Measurements from ENCODE around the gene CIB2. TPM values are rescaled to one million over a fixed set of nuclear protein-coding genes. Genes with fewer than 3 reads are reported as not detected.
"Not testable (repeated sequence)": the region's sequence is repeated elsewhere in the genome, so short reads cannot be mapped to it uniquely, and the experiment has no call there.

CIB2 gene
- total RNA-seq, 1 experiment from 2014 or later, result 17.3 TPM

DNA sequence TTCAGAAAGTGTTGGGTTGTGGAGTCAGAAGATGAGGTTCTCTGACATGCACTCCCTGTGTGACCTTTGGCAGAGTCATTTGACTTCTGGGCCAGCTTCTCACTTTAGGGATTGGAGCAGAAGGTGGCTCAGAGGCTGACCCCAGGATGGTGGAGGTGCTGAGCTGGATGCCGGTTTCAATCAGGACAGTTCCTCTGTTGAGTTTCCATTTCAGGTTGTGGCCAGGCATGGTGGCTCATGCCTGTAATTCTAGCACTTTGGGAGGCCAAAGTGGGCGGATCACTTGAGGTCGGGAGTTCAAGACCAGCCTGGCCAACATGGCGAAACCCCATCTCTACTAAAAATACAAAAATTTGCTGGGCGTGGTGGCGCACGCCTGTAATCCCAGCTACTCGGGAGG is 19.8 kb upstream of the CIB2 start:
- ATAC-seq; H3K9me3 ChIP-seq (ENCODE audit: control insufficient read depth in 1 of 2, insufficient read depth in 1 of 2, low read depth in 1 of 2, low read length in 2 of 2); H3K9ac ChIP-seq (ENCODE audit: low read length); CTCF ChIA-PET; H4K20me1 ChIP-seq (ENCODE audit: insufficient read depth); H2AFZ ChIP-seq (ENCODE audit: low read depth, low read length, poor library complexity, severe bottlenecking); intact Hi-C loops (cut with micrococcal nuclease); H3K9me2 ChIP-seq (ENCODE audit: insufficient read depth); RAD21 ChIA-PET (ENCODE audit: low non-redundant PET in 1 of 2, low total read pairs in 2 of 2, uncharacterized antibody in 2 of 2, unreplicated experiment in 2 of 2); DNase-seq (ENCODE audit: low read depth, low spot score); BruUV-seq (replicated peaks); H3K4me3 ChIP-seq (replicated peaks in 1 of 2; ENCODE audit: low read depth in 1 of 2, low read length in 2 of 2); POLR2A ChIA-PET; H3K36me3 ChIP-seq (ENCODE audit: control insufficient read depth in 1 of 2, insufficient read depth in 2 of 2, low read length in 2 of 2); H3K27ac ChIP-seq (ENCODE audit: low read depth, low read length); H3K27me3 ChIP-seq (ENCODE audit: insufficient read depth, low read length): not testable (repeated sequence)
- peaks cover 60% of the 10 kb centered on the region for H3K79me2 ChIP-seq (ENCODE audit: insufficient read depth, low read length)
- H3K4me1 ChIP-seq (ENCODE audit: control insufficient read depth in 1 of 2, insufficient read depth in 2 of 2, low read length in 2 of 2), result peaks cover 4 to 36% of the 10 kb centered on the region in 2 experiments; a peak in 3 of 4 replicates
- peak overlapping the region; percentile 89 for H3K4me2 ChIP-seq (ENCODE audit: low read length)

DNA sequence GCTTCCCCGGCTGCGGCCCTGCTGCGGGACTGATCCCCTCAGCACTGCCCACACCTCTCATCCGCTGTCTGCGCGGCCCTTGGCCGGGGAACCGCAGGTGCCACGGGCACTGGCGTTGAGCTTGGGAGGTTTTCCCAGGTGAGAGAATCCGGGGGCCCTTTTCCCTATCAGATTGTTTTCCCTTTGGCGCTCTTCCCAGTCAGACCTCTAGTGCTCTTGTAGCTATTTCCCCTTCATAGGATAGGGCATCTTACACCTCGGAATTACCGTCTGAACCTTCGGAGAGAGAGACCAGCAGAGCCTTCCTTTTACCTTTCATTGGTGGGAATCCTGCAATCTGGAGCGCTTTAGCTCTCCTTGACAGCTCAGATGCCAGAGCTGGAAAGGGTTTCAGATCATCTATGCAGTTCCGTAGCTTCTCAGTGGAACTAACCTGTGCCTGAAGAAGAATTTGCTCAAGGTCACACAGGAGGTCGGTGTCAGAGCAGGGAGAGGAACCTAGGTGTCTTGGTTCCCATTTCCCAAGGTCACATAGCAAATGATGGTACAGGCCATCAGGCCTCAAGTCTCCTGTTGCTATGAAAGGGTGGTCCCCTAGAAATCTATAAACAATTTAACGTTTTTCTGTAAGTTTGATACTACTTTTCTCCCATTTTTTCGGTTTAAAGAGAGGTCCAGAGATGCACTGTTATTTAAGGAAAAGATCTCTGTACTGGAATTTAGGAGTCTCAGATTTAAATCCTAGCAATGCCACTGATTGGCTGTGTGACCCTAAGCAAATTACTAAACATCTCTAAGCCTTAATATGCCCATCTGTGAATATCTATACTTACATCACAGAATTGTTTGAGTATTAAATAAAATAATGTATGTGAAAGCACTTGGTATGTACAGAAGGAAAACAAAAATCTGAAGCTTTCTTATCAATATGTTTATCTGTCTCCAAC is 18.8 kb upstream of the CIB2 start:
- Histone ChIP-seq H3K9ac (ENCODE audit: low read length) (peak overlapping the region; percentile 78), H3K4me1 (ENCODE audit: control insufficient read depth in 1 of 2, insufficient read depth in 2 of 2, low read length in 2 of 2) (peaks cover 4 to 36% of the 10 kb centered on the region in 2 experiments; a peak in 3 of 4 replicates), H3K27ac (ENCODE audit: low read depth, low read length) (peak overlapping the region; percentile 74), H3K9me3 (ENCODE audit: control insufficient read depth in 1 of 2, insufficient read depth in 1 of 2, low read depth in 1 of 2, low read length in 2 of 2) (no peaks in the 10 kb centered on the region), H4K20me1 (ENCODE audit: insufficient read depth) (no peaks in the 10 kb centered on the region), H3K79me2 (ENCODE audit: insufficient read depth, low read length) (peaks cover 52% of the 10 kb centered on the region), H3K4me3 (replicated peaks in 1 of 2; ENCODE audit: low read depth in 1 of 2, low read length in 2 of 2) (peak overlapping the region; percentile 77 to 81), H3K9me2 (ENCODE audit: insufficient read depth) (no peaks in the 10 kb centered on the region), H3K27me3 (ENCODE audit: insufficient read depth, low read length) (no peaks in the 10 kb centered on the region), H3K36me3 (ENCODE audit: control insufficient read depth in 1 of 2, insufficient read depth in 2 of 2, low read length in 2 of 2) (no peaks in the 10 kb centered on the region), H2AFZ (ENCODE audit: low read depth, low read length, poor library complexity, severe bottlenecking) (no peak overlapping the region), H3K4me2 (ENCODE audit: low read length) (peak overlapping the region; percentile 89)
- ChIA-PET POLR2A (interaction anchor here (0.9 kb wide), 1 partner anchor 415 kb away, joined by 4 read pairs; the partner anchor contains the start of gene CHRNA5), RAD21 (ENCODE audit: low non-redundant PET in 1 of 2, low total read pairs in 2 of 2, uncharacterized antibody in 2 of 2, unreplicated experiment in 2 of 2) (no interaction called here), CTCF (interaction anchor here (0.7 kb wide), 1 partner anchor 240 kb away, joined by 3 read pairs; no protein-coding TSS in a partner anchor)
- no TSS peak for BruUV-seq (replicated peaks)
- TF ChIP-seq EGR1 (IDR thresholded peaks at IDR 0.05; ENCODE audit: low read depth) (no peak), ZFX (IDR thresholded peaks at IDR 0.05) (peak; percentile 64)
- intact Hi-C loops (cut with micrococcal nuclease), result no loop called here
- ATAC-seq (no peak), DNase-seq (ENCODE audit: low read depth, low spot score) (no peak)

All from HCT116 (cell line).